Measurements from ENCODE around the gene PANX2.

PANX2 gene

GRCh38 chr22:50216684-50217520 lies 46.4 kb downstream of the PANX2 start:
- no peak for DNase-seq

GRCh38 chr22:50217543-50218152 lies 47.1 kb downstream of the PANX2 start:
- DNase-seq = no peak

GRCh38 chr22:50218153-50218995 lies 47.8 kb downstream of the PANX2 start:
- DNase-seq = no peak

- DNase-seq = peak; percentile 33
These were observed 48.6 kb downstream of the PANX2 start for GRCh38 chr22:50218996-50219727.

GRCh38 chr22:50219800-50220602 lies 49.5 kb downstream of the PANX2 start:
- DNase-seq = no peak

GRCh38 chr22:50220603-50221409 lies 50.3 kb downstream of the PANX2 start:
- no peak for DNase-seq

GRCh38 chr22:50221410-50222300 lies 51.1 kb downstream of the PANX2 start:
- DNase-seq = no peak

GRCh38 chr22:50222508-50222907 lies 52.0 kb downstream of the PANX2 start:
- DNase-seq = no peak

- peak; percentile 63 for DNase-seq
These were observed 53.5 kb downstream of the PANX2 start for GRCh38 chr22:50224071-50224470.

- no peak for DNase-seq
These were observed 54.9 kb downstream of the PANX2 start for GRCh38 chr22:50225200-50225969.

GRCh38 chr22:50226063-50226874 lies 55.7 kb downstream of the PANX2 start:
- DNase-seq = no peak

GRCh38 chr22:50226875-50227165 lies 56.3 kb downstream of the PANX2 start:
- DNase-seq = no peak

GRCh38 chr22:50227579-50228215 lies 57.2 kb downstream of the PANX2 start:
- DNase-seq = no peak

GRCh38 chr22:50228366-50228765 lies 57.8 kb downstream of the PANX2 start:
- DNase-seq = no peak

GRCh38 chr22:50229370-50229769 lies 58.8 kb downstream of the PANX2 start:
- DNase-seq = no peak
